B cell (primary cell): ENCODE measurements around the gene LYRM2.

Source experiments
- EZH2 ChIP-seq: IDR thresholded peaks from 2 replicates; pipeline ENCODE4 v1.6.1; 2012; ENCODE audit warnings: borderline replicate concordance, low read depth, mild to moderate bottlenecking, moderate library complexity, low read length; ENCODE audit not compliant: insufficient read depth, poor library complexity, severe bottlenecking
- TF ChIP-seq, protein P1 (sequence below): fragments of 200-600 bp; IDR thresholded peaks from one replicate; pipeline ENCODE4 v1.8.0; 2022; ENCODE audit warnings: antibody characterized with exemption, mild to moderate bottlenecking

DNA sequence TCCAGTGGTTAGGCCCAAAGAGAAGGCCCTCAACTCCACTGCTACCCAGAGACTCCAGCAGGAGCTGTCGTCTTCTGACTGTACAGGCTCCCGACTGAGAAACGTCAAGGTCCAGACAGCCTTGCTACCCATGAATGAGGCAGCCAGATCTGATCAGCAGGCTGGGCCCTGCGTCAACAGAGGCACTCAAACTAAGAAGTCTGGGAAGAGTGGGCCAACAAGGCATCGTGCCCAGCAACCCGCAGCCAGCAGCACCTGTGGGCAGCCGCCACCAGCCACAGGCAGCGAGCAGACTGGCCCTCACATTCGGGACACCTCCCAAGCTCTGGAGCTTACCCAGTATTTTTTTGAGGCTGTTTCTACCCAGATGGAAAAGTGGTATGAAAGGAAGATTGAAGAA, 8.1 kb downstream of the LYRM2 start:
- TF ChIP-seq, protein P1, sequence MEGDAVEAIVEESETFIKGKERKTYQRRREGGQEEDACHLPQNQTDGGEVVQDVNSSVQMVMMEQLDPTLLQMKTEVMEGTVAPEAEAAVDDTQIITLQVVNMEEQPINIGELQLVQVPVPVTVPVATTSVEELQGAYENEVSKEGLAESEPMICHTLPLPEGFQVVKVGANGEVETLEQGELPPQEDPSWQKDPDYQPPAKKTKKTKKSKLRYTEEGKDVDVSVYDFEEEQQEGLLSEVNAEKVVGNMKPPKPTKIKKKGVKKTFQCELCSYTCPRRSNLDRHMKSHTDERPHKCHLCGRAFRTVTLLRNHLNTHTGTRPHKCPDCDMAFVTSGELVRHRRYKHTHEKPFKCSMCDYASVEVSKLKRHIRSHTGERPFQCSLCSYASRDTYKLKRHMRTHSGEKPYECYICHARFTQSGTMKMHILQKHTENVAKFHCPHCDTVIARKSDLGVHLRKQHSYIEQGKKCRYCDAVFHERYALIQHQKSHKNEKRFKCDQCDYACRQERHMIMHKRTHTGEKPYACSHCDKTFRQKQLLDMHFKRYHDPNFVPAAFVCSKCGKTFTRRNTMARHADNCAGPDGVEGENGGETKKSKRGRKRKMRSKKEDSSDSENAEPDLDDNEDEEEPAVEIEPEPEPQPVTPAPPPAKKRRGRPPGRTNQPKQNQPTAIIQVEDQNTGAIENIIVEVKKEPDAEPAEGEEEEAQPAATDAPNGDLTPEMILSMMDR: no peak
- no peak for TF ChIP-seq EZH2
